Frontal cortex (tissue), 4 donors: ENCODE results near the gene NFATC1. TPM values are rescaled to one million over a fixed set of nuclear protein-coding genes. Genes with fewer than 3 reads are reported as not detected.

Experiments
- DNase-seq, 2 donors: peaks; one replicate each; pipeline ENCODE4 v3.0.0; 2012; ENCODE audit warnings: low spot score in 2 of 2
- FAIRE-seq: peaks from 2 replicates; lab custom pipeline; 2012; peaks lifted over from hg19 to GRCh38; lab: Jason Lieb, UNC
- total RNA-seq: library from RNA; depleted of rRNA; stranded (reverse); fragments of >200 nt; gene quantifications from one replicate; pipeline ENCODE4 v1.2.3, GENCODE V29; 2014
- donor health status: control.
- donor health status: control.
- donor health status: control.

NFATC1 gene
- total RNA-seq, 1 donor from 2014 or later, result 0.41 TPM

- FAIRE-seq (no peak), DNase-seq (no peak)
These were observed 39.1 kb downstream of the NFATC1 start for GRCh38 chr18:79434607-79435401.

GRCh38 chr18:79436556-79437275 lies 41.0 kb downstream of the NFATC1 start:
- DNase-seq, result no peak
- no peak for FAIRE-seq

- FAIRE-seq, result no peak
- DNase-seq, result no peak
These were observed 42.6 kb downstream of the NFATC1 start for GRCh38 chr18:79438089-79438897.

GRCh38 chr18:79438898-79439627 lies 43.3 kb downstream of the NFATC1 start:
- DNase-seq, result no peak

GRCh38 chr18:79439628-79440023 lies 43.9 kb downstream of the NFATC1 start:
- no peak for DNase-seq
- no peak for FAIRE-seq

More at GRCh38 chr18:79438898-79439627, 43.3 kb downstream of the NFATC1 start:
- FAIRE-seq, result no peak

GRCh38 chr18:79440316-79441110 lies 44.8 kb downstream of the NFATC1 start:
- FAIRE-seq (no peak), DNase-seq (no peak)

- DNase-seq (no peak), FAIRE-seq (no peak)
These were observed 45.7 kb downstream of the NFATC1 start for GRCh38 chr18:79441420-79441819.

- DNase-seq (no peak), FAIRE-seq (no peak)
These were observed 46.9 kb downstream of the NFATC1 start for GRCh38 chr18:79442508-79443221.

GRCh38 chr18:79445221-79445620 lies 49.5 kb downstream of the NFATC1 start:
- FAIRE-seq (no peak), DNase-seq (no peak)

- DNase-seq, result no peak
- FAIRE-seq, result no peak
These were observed 50.2 kb downstream of the NFATC1 start for GRCh38 chr18:79445696-79446561.

- no peak for FAIRE-seq
- DNase-seq, result no peak
These were observed 51.2 kb downstream of the NFATC1 start for GRCh38 chr18:79446931-79447330.

GRCh38 chr18:79447703-79448367 lies 52.1 kb downstream of the NFATC1 start:
- no peak for FAIRE-seq
- DNase-seq, result no peak

- DNase-seq (no peak), FAIRE-seq (no peak)
These were observed 52.9 kb downstream of the NFATC1 start for GRCh38 chr18:79448621-79449020.

GRCh38 chr18:79449551-79450288 lies 54.0 kb downstream of the NFATC1 start:
- FAIRE-seq, result no peak
- no peak for DNase-seq

- DNase-seq, result no peak
These were observed 54.8 kb downstream of the NFATC1 start for GRCh38 chr18:79450289-79451080.

More at GRCh38 chr18:79450289-79451080, 54.8 kb downstream of the NFATC1 start:
- no peak for FAIRE-seq
